Suprapubic skin (tissue), 4 donors: ENCODE data around the gene IPPK.

ENCODE experiments used
- CTCF ChIP-seq, 2 donors: fragments of 200-600 bp in 1 of 2; fragments of 450-650 bp in 1 of 2; sonication (generic) in 1 of 2; IDR thresholded peaks; one replicate each; pipeline ENCODE4 v1.5.1; 2016 to 2019; ENCODE audit warnings: antibody characterized with exemption in 2 of 2, mild to moderate bottlenecking in 1 of 2, moderate library complexity in 1 of 2
- EP300 ChIP-seq: sonication (generic); formaldehyde crosslinking; IDR thresholded peaks from one replicate; pipeline ENCODE4 v1.6.1; 2017; ENCODE audit warnings: antibody characterized with exemption
- POLR2A ChIP-seq, 2 donors: fragments of 450-650 bp; IDR thresholded peaks; one replicate each; pipeline ENCODE4 v1.6.1; 2017; ENCODE audit warnings: antibody characterized with exemption in 2 of 2, mild to moderate bottlenecking in 2 of 2, moderate library complexity in 2 of 2
- POLR2AphosphoS5 ChIP-seq, 3 donors: sonication (generic); formaldehyde crosslinking; IDR thresholded peaks; one replicate each; pipeline ENCODE4 v1.6.1; 2017; ENCODE audit warnings: antibody characterized with exemption in 3 of 3

GRCh38 chr9:92644278-92644677, 25.7 kb downstream of the IPPK start:
- no peak for TF ChIP-seq CTCF (IDR thresholded peaks at IDR 0.05)
- no peak for TF ChIP-seq POLR2A (IDR thresholded peaks at IDR 0.05)
- TF ChIP-seq POLR2AphosphoS5 (IDR thresholded peaks at IDR 0.05) = no peak
- no peak for TF ChIP-seq EP300
